Measurements from ENCODE around the gene BABAM2.

- TF ChIP-seq CTCF (conservative IDR thresholded peaks at IDR 0.05; ENCODE audit: low read depth, low read length) = no peak
- TF ChIP-seq EZH2 (IDR thresholded peaks at IDR 0.05; ENCODE audit: low read length, unreplicated experiment) = no peak
Observed at GRCh38 chr2:28173377-28173776, 282.8 kb downstream of the BABAM2 start.

Measured in PC-3 (cell line).